ENCODE data around the gene ADGRG3. TPM values are rescaled to one million over a fixed set of nuclear protein-coding genes. Genes with fewer than 3 reads are reported as not detected.
A peak's percentile ranks its signal among the peaks of the same experiment; 100 is the strongest.

The ADGRG3 gene
- total and polyA plus RNA-seq, 9 of the 15 experiments (the other 6 are each of a cell fraction or from before 2014, with no cell fraction given), result 0.09 to 0.52 (median 0.14) TPM; not detected in 3

GRCh38 chr16:57675741-57676551 is 7.8 kb downstream of the ADGRG3 start (continued):
- TF ChIP-seq ATF3 (IDR thresholded peaks at IDR 0.05) (peak; percentile 91), ATF3 (CRISPR knock-in tag; conservative IDR thresholded peaks at IDR 0.05) (no peak), TCF7 (IDR thresholded peaks at IDR 0.05; ENCODE audit: borderline replicate concordance) (0 out of 2 replicates have a peak, but pooled peaks have one; percentile 70), SFPQ (IDR thresholded peaks at IDR 0.05; ENCODE audit: low read depth, low read length) (no peak), ELK3 (CRISPR knock-in tag; IDR thresholded peaks at IDR 0.05) (no peak), HBP1 (CRISPR knock-in tag; IDR thresholded peaks at IDR 0.05) (no peak)
